ENCODE results near the gene ZNF564. TPM values are rescaled to one million over a fixed set of nuclear protein-coding genes. Genes with fewer than 3 reads are reported as not detected.
A peak's percentile ranks its signal among the peaks of the same experiment; 100 is the strongest.

Gene ZNF564
- total and polyA plus RNA-seq, 2 of the 13 experiments (the other 11 are each of a cell fraction or from before 2014, with no cell fraction given), result 2.3 to 11.1 TPM

DNA sequence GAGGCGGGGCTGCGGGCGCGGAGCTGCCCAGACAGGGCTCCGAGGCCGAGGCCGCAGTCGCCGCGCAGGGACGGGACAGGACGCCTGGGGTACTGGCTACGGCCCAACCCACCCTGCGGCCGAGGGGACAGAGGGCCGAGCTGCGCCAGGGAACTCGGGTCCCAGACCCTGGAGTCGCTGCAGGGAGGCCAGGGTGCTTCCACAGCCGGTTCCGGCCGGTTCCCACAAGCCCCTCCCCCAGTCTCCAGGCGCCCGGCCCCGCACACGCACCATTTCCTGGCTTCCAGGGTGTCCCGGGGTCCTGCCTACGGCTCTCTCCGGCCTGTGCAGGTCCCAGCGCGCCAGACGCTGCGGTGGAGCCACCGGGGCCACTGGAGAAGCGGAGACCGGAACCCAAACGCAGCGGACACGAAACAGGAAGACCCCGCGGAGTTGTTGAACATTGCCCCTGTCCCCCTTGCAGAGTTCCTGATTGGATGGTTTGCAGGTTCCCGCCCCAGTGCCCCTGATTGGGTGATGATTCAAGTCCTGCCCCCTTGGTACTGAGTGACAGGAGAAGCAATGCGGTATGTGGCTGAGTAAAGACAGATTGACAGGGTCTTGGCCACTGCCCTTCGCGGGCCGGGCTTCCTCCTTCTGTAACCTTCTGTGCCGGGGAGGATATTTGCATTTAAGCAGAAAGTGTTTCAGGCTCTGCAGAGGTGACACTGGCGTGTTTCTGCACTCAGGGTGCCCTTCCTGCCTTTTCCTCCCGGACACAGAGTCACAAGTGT is at the start of gene ZNF564 (continued):
- TF ChIP-seq USF2 (IDR thresholded peaks at IDR 0.05; ENCODE audit: low read depth, low read length) (no peak), USF2 (CRISPR knock-in tag; IDR thresholded peaks at IDR 0.05; ENCODE audit: borderline replicate concordance) (no peak), MXI1 (IDR thresholded peaks at IDR 0.05; ENCODE audit: borderline replicate concordance, low read depth, low read length) (peak; percentile 67; the same call in 1 of the 3 replicates), ZNF780A (CRISPR knock-in tag; IDR thresholded peaks at IDR 0.05) (no peak), ARID2 (CRISPR knock-in tag; IDR thresholded peaks at IDR 0.05; ENCODE audit: borderline replicate concordance) (no peak), NFRKB (IDR thresholded peaks at IDR 0.05) (no peak), HOXA3 (CRISPR knock-in tag; IDR thresholded peaks at IDR 0.05) (peak; percentile 65; the same call in 1 of the 2 replicates), ZNF563 (CRISPR knock-in tag; IDR thresholded peaks at IDR 0.05) (peak; percentile 80; the same call in 1 of the 2 replicates), TFDP1 (CRISPR knock-in tag; IDR thresholded peaks at IDR 0.05; ENCODE audit: borderline replicate concordance) (peak; percentile 28; the same call in 1 of the 2 replicates), ZFP36L2 (CRISPR knock-in tag; IDR thresholded peaks at IDR 0.05) (no peak), KDM5B (CRISPR knock-in tag; IDR thresholded peaks at IDR 0.05; ENCODE audit: borderline replicate concordance) (peak; percentile 89), ZNF660 (CRISPR knock-in tag; IDR thresholded peaks at IDR 0.05; ENCODE audit: borderline replicate concordance, low read depth) (no peak), MIER2 (CRISPR knock-in tag; IDR thresholded peaks at IDR 0.05) (no peak), MED1 (CRISPR knock-in tag; IDR thresholded peaks at IDR 0.05) (peak; percentile 48), SMAD9 (CRISPR knock-in tag; IDR thresholded peaks at IDR 0.05) (peak; percentile 72; the same call in 1 of the 2 replicates), ZNF24 (IDR thresholded peaks at IDR 0.05) (no peak), NBN (conservative IDR thresholded peaks at IDR 0.05) (no peak), NCOA2 (CRISPR knock-in tag; IDR thresholded peaks at IDR 0.05) (no peak)
- TF ChIP-seq, protein P1, sequence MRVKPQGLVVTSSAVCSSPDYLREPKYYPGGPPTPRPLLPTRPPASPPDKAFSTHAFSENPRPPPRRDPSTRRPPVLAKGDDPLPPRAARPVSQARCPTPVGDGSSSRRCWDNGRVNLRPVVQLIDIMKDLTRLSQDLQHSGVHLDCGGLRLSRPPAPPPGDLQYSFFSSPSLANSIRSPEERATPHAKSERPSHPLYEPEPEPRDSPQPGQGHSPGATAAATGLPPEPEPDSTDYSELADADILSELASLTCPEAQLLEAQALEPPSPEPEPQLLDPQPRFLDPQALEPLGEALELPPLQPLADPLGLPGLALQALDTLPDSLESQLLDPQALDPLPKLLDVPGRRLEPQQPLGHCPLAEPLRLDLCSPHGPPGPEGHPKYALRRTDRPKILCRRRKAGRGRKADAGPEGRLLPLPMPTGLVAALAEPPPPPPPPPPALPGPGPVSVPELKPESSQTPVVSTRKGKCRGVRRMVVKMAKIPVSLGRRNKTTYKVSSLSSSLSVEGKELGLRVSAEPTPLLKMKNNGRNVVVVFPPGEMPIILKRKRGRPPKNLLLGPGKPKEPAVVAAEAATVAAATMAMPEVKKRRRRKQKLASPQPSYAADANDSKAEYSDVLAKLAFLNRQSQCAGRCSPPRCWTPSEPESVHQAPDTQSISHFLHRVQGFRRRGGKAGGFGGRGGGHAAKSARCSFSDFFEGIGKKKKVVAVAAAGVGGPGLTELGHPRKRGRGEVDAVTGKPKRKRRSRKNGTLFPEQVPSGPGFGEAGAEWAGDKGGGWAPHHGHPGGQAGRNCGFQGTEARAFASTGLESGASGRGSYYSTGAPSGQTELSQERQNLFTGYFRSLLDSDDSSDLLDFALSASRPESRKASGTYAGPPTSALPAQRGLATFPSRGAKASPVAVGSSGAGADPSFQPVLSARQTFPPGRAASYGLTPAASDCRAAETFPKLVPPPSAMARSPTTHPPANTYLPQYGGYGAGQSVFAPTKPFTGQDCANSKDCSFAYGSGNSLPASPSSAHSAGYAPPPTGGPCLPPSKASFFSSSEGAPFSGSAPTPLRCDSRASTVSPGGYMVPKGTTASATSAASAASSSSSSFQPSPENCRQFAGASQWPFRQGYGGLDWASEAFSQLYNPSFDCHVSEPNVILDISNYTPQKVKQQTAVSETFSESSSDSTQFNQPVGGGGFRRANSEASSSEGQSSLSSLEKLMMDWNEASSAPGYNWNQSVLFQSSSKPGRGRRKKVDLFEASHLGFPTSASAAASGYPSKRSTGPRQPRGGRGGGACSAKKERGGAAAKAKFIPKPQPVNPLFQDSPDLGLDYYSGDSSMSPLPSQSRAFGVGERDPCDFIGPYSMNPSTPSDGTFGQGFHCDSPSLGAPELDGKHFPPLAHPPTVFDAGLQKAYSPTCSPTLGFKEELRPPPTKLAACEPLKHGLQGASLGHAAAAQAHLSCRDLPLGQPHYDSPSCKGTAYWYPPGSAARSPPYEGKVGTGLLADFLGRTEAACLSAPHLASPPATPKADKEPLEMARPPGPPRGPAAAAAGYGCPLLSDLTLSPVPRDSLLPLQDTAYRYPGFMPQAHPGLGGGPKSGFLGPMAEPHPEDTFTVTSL (CRISPR knock-in tag; IDR thresholded peaks at IDR 0.05; ENCODE audit: borderline replicate concordance), result peak; percentile 71; the same call in 1 of the 2 replicates
- TF ChIP-seq, protein P2, sequence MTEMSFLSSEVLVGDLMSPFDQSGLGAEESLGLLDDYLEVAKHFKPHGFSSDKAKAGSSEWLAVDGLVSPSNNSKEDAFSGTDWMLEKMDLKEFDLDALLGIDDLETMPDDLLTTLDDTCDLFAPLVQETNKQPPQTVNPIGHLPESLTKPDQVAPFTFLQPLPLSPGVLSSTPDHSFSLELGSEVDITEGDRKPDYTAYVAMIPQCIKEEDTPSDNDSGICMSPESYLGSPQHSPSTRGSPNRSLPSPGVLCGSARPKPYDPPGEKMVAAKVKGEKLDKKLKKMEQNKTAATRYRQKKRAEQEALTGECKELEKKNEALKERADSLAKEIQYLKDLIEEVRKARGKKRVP (CRISPR knock-in tag; IDR thresholded peaks at IDR 0.05), result no peak
